ENCODE measurements around the gene ACTL8.

Gene ACTL8

DNA sequence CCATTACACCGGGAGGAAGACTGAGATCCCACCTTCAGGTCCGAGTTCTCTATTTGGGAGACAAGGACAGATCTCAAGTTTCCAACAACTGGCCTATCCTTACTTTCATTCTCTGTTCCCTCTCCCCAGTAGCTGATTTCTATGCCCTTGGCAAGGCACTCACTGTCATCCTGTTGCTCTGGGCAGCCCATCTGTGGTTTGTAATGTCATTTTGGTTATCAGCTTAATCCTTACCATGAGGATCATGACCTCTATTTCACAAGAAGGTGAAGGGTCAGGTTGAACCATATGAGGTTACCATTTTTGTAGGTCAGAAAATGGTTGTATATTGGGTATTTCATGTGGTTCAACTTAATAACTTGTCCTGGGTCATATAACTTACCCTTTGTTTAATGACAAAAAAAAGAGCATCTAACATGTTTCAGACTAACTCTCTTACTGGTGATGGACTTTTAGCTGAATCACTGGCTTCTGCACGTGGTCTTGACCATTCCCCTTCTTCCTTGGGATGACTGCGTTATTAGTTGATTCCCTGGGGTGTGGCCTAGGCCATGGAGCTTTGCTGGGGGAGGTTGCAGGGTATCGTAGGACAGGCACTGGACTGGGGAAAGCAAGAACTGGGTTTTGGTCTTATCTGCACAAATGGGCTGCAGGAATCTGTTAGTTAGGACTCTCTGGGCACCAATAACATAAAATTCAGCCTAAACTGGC, 120.2 kb downstream of the ACTL8 start:
- DNase-seq, result no peak

- DNase-seq, result no peak
Measured at GRCh38 chr1:17875882-17876280, 120.7 kb downstream of the ACTL8 start.

All from hypothalamus (tissue), 51 donors.